GM20000 (cell line): Measurements from ENCODE around the gene MFGE8.
A peak's percentile ranks its signal among the peaks of the same experiment; 100 is the strongest.

Experiments used
- DNase-seq: peaks from one replicate; pipeline ENCODE4 v3.0.0; 2012; ENCODE audit warnings: low spot score
- TF ChIP-seq, protein P1 (sequence below): IDR thresholded peaks from 2 replicates; pipeline ENCODE4 v1.5.1; 2012; ENCODE audit warnings: mild to moderate bottlenecking, control low read depth; ENCODE audit errors: extremely low read depth, missing control alignments

Gene MFGE8

DNA sequence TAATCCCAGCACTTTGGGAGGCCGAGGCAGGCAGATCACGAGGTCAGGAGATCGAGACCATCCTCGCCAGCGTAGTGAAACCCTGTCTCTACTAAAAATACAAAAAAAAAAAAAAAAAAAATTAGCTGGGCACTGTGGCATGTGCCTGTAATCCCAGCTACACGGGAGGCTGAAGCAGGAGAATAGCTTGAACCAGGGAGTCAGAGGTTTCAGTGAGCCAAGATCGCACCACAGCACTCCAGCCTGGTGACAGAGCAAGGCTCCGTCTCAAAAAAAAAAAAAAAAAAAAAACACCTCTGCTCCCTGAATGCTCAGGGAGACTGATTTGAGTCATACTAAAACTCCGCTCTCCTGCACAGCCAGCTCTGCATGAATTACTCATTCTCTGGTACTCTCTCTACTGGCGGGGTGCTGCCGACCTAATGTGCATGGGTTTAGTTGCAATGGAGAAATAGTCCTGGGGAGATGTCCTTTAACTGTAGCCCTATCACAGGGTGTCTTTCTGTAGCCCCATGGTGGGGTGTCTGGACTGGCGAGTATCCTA is 7.8 kb upstream of the MFGE8 start:
- peak; percentile 22 for DNase-seq

DNA sequence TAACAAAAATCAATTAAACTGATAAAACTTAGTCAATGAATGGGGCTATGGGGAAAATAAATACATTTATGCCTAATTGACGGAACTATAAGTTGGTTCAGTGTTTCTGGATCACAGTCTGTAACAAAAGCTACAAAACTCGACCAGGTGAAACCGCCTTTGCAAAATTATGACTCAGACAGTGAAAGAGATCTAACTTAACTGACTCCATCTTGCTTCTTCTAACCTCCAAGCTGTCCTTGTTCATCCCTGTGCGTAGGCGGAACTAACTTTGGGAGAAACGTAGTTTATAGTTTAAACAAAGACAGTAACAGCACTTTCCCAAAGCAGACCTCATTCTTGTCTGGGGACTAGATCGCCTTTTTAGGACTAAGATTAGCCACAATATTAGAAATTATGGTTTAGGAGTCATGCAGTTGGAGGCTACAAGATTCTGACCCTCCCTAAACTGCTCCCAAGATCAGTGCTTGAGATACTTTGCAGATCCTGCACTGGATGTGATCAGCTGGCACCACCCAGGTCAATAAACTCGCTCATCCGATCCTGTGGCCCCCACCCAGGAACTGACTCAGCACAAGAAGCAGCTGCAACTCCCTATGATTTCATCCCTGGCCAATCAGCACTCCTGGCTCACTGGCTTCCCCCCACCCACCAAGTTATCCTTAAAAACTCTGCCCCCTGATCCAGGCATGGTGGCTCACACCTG is 7.2 kb upstream of the MFGE8 start:
- TF ChIP-seq, protein P1, sequence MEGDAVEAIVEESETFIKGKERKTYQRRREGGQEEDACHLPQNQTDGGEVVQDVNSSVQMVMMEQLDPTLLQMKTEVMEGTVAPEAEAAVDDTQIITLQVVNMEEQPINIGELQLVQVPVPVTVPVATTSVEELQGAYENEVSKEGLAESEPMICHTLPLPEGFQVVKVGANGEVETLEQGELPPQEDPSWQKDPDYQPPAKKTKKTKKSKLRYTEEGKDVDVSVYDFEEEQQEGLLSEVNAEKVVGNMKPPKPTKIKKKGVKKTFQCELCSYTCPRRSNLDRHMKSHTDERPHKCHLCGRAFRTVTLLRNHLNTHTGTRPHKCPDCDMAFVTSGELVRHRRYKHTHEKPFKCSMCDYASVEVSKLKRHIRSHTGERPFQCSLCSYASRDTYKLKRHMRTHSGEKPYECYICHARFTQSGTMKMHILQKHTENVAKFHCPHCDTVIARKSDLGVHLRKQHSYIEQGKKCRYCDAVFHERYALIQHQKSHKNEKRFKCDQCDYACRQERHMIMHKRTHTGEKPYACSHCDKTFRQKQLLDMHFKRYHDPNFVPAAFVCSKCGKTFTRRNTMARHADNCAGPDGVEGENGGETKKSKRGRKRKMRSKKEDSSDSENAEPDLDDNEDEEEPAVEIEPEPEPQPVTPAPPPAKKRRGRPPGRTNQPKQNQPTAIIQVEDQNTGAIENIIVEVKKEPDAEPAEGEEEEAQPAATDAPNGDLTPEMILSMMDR: no peak
- peak; percentile 1 for DNase-seq

DNA sequence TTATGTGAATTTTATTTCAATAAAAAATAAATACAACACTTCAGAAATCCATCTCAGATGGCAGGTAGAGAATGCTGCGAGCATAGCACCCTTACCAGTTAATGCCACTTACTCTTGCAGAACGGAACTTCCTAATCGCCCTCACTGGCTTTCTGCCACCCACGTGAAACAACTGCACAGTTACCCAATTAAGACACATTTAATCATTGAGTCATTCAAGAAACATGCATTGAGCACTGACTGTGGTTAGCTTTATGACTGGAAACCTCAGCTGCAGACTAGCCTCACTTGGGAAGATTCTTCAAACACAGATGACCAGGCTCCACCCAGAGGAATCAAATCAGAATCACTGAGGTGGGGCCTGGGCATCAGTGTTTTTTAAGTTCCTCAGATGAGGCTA is 5.6 kb upstream of the MFGE8 start:
- TF ChIP-seq, protein P1: no peak
- peak; percentile 18 for DNase-seq

DNA sequence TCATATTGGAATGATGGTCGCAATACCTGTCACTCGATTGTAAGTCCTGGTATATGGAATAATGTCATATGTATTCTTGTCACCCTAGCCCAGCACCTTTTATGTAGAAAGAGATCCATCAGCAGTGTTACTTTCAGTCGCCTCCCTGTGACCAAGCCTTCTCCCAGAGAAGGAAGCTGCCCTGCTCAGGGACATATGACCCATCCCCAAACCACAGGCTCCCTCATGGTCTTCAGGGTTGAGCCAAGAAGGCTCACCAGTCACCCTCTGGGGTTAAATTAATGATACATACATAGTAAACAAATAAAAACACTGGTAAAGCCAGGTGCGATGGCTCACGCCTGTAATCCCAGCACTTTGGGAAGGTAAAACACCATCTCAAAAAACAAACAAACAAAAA is 4.6 kb upstream of the MFGE8 start:
- TF ChIP-seq, protein P1: no peak
- DNase-seq: peak; percentile 0

DNA sequence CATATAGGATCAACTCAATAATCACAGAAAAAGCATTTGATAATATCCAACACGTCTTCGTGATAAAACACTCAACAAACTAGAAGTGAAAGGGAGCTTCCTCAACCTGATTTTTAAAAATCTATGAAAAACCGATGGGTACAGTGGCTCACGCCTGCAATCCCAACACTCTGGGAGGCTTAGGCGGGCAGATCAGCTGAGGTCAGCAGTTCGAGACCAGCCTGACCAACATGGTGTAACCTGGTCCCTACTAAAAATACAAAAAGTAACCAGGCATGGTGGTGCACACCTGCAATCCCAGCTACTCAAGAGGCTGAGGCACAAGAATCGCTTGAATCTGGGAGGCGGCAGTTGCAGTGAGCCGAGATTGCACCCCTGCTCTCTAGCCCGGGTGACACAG is 2.2 kb upstream of the MFGE8 start:
- TF ChIP-seq, protein P1: no peak
- DNase-seq: no peak

DNA sequence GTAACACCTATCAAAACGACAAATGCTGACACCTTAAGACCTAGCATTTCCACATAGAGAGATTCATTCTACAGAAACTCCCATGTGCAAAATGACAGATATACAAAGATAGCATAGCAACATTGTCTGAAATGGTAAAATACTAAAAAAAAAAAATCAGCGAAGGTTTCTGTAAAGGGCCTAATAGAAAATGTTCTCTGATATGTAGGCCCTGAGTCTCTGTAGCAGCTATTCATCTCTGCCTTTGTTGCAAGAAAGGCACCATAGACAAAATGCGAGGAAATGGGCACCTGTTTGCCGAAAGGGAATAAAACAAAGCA is 631 bp upstream of the MFGE8 start:
- TF ChIP-seq, protein P1: no peak
- DNase-seq: peak; percentile 2

DNA sequence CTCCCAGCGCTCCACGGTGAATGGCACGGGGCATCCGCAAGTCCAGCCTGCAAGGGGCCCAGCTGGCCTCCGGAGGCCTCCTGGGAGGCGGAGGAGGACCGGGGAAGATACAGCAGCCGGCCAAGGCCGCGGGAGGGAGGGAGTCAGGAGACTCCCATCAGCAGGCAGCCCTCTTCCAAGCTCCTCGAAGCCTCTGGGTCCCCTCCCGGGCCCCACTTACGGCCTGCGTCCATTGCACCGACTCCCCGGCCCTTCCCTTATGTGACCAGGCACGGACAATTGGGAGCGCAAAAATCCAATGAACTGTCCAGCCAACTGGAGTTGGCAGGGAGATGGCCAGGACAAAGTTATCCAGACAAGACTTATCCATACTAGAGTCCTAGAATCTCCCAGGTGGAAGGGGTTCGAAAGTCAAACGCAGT is 668 bp downstream of the MFGE8 start:
- DNase-seq: peak; percentile 18
- TF ChIP-seq, protein P1: no peak

DNA sequence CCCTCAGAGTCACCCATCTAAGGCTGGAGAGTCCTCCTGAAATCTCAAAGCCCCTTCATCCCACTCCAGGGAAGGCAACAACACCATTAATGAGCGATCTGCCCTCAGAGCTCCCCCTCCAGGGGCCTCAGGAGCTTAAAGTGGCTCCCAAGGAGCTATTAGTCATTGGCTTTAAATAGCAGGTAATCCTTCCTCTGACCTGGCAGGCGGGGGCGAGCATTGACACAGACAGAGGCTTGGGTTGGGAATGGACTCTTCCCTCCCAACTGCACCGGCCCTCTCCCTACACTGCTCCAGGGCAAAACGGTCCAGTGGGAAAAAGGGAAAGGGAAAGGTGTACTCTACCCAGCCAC is 1.4 kb downstream of the MFGE8 start:
- TF ChIP-seq, protein P1: no peak
- DNase-seq: peak; percentile 19
